ENCODE data around the gene TBC1D1.

DNA sequence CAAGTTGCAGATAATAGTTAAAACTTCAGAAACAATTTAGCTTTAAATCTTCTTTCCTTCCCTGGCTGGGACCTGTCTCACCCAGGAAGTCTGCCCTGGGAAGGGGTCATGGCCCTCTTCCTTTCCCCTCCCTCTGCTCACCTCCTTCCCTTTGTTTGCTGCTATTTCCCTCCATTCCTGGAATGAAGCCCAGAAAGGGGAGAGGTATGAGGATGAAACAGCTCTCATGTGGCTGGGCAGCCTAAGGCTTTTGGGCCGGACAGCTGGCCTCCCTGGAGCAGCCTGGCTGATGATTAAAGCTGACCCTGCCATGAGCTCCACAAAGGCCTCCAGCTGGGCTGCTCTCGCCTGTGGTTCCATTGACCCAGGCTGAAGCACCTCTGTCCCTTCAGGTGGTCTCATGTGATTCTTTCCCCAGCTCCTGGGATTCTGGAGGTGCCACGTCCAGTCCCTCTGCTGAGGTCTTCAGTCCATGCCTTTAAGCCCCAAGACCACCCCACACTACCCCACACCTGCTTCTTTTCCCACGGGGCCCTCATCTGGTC lies 271.4 kb downstream of the TBC1D1 start:
- TF ChIP-seq POLR2A (IDR thresholded peaks at IDR 0.05): no peak
- TF ChIP-seq, protein P1, sequence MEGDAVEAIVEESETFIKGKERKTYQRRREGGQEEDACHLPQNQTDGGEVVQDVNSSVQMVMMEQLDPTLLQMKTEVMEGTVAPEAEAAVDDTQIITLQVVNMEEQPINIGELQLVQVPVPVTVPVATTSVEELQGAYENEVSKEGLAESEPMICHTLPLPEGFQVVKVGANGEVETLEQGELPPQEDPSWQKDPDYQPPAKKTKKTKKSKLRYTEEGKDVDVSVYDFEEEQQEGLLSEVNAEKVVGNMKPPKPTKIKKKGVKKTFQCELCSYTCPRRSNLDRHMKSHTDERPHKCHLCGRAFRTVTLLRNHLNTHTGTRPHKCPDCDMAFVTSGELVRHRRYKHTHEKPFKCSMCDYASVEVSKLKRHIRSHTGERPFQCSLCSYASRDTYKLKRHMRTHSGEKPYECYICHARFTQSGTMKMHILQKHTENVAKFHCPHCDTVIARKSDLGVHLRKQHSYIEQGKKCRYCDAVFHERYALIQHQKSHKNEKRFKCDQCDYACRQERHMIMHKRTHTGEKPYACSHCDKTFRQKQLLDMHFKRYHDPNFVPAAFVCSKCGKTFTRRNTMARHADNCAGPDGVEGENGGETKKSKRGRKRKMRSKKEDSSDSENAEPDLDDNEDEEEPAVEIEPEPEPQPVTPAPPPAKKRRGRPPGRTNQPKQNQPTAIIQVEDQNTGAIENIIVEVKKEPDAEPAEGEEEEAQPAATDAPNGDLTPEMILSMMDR (IDR thresholded peaks at IDR 0.05): no peak

Data from vagina (tissue), 2 donors.